ENCODE data around the gene LMTK2.

The LMTK2 gene

DNA sequence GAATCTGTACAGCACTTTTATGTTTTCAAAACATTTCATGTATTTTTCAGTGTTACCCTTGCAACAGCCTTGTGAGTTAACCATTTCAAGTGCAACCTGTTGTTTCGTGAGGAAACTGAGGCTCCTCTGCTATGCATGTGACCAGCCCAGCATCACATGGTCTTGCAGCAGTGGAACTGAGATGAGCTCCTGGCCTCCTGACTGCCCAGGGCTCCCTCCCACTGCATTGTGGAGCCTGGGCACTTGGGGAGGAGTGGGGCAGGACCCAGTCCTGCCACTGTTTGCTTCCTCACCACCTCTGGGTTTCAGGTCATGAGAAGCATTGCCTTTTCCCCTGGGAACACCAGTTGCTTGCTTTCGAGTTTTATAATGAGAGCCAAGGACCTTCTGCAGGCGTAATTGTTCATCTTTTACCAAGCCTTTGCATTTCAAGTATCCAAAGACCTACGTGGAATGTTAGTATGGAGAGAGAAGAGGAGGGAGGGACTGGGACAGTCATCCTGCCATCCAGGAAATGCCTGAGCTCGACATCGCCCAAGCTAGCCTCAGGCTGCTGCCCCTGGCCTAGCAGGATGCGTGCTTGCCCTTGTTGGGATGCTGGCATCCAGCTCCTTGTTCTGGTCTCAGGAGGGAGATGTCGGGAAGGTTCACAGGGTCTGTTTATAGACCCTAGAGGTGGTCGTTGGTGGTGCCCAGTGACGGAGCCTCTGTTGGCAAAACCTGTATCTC lies 72.3 kb downstream of the LMTK2 start:
- no peak for DNase-seq

DNA sequence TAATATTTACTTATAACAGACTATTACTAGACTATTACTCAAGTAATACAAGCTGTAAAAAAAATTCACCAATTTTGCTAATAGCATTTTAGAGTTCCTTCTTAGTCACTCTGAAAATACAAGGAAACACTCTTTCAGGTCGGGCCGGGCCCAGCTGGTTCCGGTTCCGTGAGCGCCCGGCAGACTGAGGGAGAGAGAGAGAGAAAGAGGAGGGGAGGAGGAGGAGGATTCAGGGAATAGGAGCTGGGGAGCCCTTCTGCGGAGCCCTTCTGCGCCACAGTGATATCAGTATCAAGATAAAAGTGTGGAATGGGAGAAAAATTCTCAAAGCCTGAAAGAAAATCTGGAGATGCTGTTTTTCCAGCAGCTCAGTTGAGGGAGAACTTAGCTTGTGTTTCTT lies 74.1 kb downstream of the LMTK2 start:
- no peak for DNase-seq

- DNase-seq, result no peak
These were observed 78.4 kb downstream of the LMTK2 start for GRCh38 chr7:98185101-98185500.

- no peak for DNase-seq
These were observed 79.9 kb downstream of the LMTK2 start for GRCh38 chr7:98186452-98187137.

DNA sequence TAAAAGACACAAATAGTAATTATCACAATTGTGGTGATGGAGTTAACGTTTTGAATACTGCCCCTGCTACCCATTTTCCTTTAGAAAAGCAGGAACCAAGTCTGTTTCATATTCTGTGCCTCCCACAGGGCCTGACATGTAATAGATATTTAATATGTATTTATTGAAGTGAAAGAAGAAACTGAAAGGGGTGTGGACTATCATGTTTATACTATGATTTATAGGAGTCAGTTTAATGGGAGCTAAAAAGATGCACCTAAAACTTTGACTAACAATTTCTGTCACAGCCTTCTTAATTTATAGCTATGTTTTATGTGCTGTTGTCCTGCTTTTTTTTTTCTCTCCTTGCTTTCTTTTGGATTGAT lies 80.5 kb downstream of the LMTK2 start:
- DNase-seq, result no peak

- no peak for DNase-seq
These were observed 82.9 kb downstream of the LMTK2 start for GRCh38 chr7:98189559-98189958.

DNA sequence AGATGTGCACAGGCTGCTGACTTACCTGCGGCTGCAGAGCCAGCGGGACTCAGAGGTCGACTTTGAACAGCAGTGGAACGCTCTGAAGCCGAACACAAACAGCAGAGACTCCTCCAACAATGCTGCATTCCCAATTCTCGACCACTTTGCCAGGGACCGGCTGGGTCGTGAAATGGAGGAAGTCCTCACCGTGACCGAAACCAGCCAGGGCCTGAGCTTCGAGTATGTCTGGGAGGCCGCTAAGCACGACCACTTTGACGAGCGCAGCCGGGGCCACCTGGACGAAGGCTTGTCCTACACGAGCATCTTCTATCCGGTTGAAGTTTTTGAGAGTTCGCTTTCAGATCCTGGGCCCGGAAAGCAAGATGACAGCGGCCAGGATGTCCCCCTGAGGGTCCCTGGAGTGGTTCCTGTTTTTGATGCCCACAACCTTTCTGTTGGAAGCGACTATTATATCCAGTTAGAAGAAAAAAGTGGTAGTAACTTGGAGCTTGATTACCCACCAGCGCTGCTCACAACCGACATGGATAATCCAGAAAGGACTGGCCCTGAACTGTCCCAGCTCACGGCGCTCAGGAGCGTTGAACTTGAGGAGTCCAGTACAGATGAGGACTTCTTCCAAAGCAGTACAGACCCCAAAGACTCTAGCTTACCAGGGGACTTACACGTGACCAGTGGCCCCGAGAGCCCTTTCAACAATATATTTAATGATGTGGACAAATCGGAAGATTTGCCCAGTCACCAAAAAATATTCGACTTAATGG lies 85.2 kb downstream of the LMTK2 start:
- no peak for DNase-seq

DNA sequence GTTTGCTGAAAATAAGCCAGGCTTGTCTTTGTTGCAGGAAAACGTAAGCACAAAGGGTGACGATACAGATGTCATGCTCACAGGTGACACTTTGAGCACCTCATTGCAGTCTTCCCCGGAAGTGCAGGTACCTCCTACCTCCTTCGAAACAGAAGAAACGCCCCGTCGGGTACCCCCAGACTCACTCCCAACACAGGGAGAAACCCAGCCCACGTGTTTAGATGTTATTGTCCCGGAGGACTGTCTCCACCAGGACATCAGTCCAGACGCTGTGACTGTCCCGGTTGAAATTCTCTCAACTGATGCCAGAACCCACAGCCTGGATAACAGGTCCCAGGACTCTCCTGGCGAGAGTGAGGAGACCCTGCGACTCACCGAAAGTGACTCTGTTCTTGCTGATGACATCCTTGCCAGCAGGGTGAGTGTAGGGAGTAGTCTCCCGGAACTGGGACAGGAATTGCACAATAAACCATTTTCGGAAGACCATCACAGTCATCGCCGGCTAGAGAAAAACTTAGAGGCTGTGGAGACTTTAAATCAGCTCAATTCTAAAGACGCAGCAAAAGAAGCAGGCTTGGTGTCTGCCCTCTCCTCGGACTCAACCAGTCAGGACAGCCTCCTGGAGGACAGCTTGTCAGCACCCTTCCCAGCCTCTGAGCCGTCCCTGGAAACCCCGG lies 86.3 kb downstream of the LMTK2 start:
- no peak for DNase-seq

DNA sequence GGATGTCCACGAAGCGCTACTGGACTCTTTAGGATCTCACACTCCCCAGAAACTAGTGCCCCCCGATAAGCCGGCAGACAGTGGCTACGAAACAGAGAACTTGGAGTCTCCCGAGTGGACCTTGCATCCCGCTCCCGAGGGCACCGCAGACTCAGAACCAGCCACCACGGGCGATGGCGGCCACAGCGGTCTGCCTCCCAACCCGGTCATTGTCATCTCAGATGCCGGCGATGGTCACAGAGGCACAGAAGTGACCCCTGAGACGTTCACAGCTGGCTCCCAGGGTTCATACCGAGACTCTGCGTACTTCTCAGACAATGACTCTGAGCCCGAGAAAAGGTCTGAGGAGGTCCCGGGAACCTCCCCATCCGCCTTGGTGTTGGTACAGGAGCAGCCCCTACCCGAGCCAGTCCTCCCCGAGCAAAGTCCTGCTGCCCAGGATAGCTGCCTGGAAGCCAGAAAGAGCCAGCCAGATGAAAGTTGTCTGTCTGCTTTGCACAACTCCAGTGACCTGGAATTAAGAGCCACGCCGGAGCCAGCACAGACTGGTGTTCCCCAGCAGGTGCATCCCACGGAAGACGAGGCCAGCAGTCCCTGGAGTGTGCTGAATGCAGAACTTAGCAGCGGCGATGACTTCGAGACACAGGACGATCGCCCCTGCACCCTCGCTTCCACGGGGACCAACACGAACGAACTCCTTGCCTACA lies 87.0 kb downstream of the LMTK2 start:
- DNase-seq, result no peak

GRCh38 chr7:98194186-98194585 lies 87.5 kb downstream of the LMTK2 start:
- DNase-seq, result no peak

DNA sequence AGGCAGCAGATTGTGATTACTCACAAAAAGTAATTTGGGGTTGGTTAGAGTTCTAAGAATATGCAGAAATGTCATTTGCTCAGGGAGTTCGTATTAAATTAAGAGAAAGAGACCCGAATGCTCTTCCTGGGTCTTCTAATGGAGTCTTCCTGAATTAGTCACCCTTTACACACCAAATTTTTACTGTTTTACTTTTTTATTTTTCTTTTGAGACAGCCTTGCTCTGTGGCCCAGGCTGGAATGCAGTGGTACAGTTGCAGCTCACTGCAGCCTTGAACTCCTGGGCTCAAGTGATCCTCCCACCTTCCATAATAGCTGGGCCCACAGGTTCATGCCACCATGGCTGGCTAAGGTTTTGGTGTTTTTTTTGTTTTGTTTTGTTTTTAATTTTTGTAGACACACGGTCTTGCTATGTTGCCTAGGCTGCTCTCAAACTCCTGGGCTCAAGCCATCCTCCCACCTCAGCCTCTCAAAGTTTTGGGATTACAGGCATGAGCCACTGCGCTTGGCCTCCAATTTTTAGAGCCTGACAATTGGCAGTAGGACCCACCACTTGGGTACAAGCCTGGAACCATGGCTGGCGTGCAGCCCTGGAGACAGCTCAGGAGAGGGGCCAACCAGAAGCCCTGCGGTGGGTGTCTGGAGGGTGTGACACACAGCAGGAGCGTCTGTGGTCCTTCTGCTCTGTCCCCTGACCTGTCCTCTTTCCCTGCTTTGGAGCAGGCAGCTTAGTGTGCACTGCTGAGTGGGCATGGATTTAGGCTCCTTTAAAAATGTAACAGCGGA lies 88.2 kb downstream of the LMTK2 start:
- DNase-seq, result no peak

- DNase-seq, result no peak
These were observed 90.3 kb downstream of the LMTK2 start for GRCh38 chr7:98196706-98197605.

DNA sequence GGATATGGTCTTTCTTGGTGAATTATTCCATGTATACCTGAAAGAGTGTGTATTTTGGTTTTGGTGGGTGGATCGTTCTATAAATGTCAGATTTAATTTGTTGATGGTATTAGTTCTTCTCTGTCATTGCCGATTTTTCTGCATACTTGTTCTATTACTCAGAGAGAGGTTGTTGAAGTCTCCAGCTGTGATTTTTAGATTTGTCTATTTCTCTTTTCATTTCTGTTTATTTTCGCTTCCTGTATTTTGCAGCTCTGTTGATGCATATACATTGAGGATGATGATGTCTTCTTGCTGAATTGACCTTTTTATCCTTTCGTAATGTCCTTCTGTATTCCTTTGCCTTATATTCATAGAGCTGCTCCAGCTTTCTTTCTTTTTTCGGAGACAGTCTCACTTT lies 92.5 kb downstream of the LMTK2 start:
- DNase-seq, result no peak

GRCh38 chr7:98200364-98200763 lies 93.7 kb downstream of the LMTK2 start:
- no peak for DNase-seq

- DNase-seq, result no peak
These were observed 95.9 kb downstream of the LMTK2 start for GRCh38 chr7:98202367-98203195.

DNA sequence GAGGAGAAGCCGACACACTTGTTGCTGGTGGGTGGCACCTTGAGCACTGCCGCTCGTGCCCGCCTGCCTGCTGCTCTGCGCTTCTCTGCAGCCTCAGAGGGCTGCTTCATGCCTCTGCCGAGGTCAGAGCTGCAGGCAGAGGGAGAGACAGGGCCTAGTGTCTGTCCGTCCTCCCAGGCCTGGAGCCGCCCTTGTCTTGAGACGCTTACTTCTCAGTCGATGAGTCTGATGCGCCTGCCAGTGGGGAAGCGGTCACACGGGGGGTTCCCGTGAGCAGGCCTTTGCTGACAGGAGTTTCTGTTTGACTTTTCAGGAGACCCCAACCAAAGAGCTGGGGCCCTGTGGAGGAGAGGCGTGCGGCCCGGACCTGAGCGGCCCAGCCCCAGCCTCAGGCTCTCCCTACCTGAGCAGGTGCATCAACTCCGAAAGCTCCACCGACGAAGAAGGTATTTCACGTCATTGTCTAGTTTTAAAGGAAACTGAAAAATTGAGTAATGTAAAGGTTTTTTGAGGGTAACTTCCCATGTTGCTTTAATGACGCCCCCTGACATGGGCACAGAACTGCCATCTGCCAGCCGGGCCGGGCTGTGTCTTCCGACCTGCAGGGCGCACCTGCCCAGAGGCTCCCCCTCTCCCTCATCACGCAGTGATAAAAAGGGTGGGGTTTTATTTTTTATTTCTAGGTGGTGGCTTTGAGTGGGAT lies 96.8 kb downstream of the LMTK2 start:
- no peak for DNase-seq

DNA sequence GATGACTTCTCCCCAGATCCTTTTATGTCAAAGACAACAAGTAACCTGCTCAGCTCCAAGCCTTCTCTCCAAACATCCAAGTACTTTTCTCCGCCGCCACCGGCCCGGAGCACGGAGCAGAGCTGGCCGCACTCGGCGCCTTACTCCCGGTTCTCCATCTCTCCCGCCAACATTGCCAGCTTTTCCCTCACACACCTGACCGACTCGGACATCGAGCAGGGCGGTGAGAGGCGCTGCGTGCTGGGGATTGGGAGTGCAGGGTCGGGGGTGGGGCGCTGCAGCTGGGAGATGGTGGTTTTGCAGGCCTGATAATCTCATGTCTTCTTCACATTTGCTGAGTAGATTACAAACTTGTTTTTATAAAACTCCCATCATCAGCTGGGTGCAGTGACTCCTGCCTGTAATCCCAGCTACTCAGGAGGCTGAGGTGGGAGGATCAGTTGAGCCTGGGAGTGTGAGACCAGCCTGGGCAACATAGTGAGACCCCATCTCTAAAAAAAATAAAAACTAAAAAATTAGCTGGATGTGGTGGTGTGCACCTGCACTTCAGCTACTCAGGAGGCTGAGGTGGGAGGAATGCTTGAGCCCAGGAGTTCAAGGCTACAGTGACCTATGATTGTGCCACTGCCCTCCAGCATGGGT lies 97.4 kb downstream of the LMTK2 start:
- DNase-seq, result no peak

- no peak for DNase-seq
These were observed 98.0 kb downstream of the LMTK2 start for GRCh38 chr7:98204670-98205069.

All from NCI-H2227 treated with DMSO at 0.1 percent for 48 hours (cell line).